Muscle layer of colon (tissue), 2 donors: ENCODE measurements around the gene SAMD4A.

Experiments
- H3K27ac ChIP-seq: one replicate; pipeline ENCODE4 v1.7.0; 2013; ENCODE audit warnings: low read depth, mild to moderate bottlenecking, low read length, moderate library complexity
- H3K27me3 ChIP-seq, 2 donors: one replicate each; pipeline ENCODE4 v1.7.0; 2013; ENCODE audit warnings: low read length in 2 of 2, mild to moderate bottlenecking in 2 of 2; ENCODE audit not compliant: insufficient read depth in 2 of 2, control insufficient read depth in 1 of 2
- H3K36me3 ChIP-seq: one replicate; pipeline ENCODE4 v1.7.0; 2013; ENCODE audit warnings: mild to moderate bottlenecking, low read length; ENCODE audit not compliant: insufficient read depth
- H3K4me1 ChIP-seq: one replicate; pipeline ENCODE4 v1.7.0; 2013; ENCODE audit warnings: mild to moderate bottlenecking, low read length; ENCODE audit not compliant: insufficient read depth
- H3K4me3 ChIP-seq, 2 donors: one replicate each; pipeline ENCODE4 v1.7.0; 2013; ENCODE audit warnings: low read length in 2 of 2, low read depth in 1 of 2, mild to moderate bottlenecking in 1 of 2, moderate library complexity in 1 of 2
- H3K9ac ChIP-seq: one replicate; pipeline ENCODE4 v1.7.0; 2013; ENCODE audit warnings: low read length
- H3K9me3 ChIP-seq: one replicate; pipeline ENCODE4 v1.7.0; 2013; ENCODE audit warnings: mild to moderate bottlenecking, low read length
- donor health status: abdominal sarcoma.
- donor health status: Adenocarcinoma of cecum.

SAMD4A gene

DNA sequence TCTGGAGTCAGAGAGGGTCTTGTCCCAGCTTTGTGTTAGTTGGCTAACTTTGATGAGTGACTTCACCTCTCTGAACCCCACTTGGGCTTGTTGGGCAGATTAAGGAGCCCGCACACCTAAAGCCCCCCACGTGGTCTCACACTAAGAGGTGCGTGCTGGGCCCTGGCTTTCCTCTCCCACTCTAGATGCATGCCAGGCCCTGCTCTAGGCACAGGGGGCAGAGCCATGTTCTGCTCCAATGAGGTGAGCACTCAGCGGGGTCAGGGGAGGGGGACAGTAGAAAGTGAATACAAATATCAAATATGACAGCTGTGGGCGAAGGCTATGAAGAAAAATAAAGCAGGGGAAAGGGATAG is 216.7 kb downstream of the SAMD4A start:
- no peak overlapping the region for H3K9ac ChIP-seq
- no peak overlapping the region for H3K27ac ChIP-seq
- no peak overlapping the region for H3K4me3 ChIP-seq

DNA sequence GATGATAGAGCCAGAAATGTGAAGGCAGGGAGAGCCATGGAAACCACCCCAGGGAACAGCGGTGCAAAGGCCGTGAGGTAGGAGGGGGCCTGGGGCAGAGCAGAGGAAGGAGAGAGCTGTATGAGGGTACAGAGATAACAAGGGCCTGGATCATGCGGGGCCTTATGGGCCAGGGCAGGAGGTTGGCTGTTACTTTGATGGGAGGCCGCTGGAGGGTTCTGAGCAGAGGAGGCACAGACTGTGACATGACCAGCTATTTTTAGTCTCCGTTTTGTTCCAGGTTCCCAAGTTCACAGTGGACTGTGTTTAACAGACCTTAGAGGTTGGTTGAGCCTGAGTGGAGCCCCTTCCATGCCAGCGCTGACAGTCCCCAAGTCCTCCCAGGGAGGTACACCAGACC is 217.1 kb downstream of the SAMD4A start:
- Histone ChIP-seq H3K9ac (no peak overlapping the region), H3K4me3 (no peak overlapping the region), H3K9me3 (no peaks in the 10 kb centered on the region), H3K4me1 (no peaks in the 10 kb centered on the region), H3K27ac (no peak overlapping the region), H3K36me3 (peaks cover 76% of the 10 kb centered on the region), H3K27me3 (no peaks in the 10 kb centered on the region)

More for the DNA sequence above, 216.7 kb downstream of the SAMD4A start:
- Histone ChIP-seq H3K9me3 (no peaks in the 10 kb centered on the region), H3K4me1 (no peaks in the 10 kb centered on the region), H3K27me3 (no peaks in the 10 kb centered on the region), H3K36me3 (peaks cover 76% of the 10 kb centered on the region)

DNA sequence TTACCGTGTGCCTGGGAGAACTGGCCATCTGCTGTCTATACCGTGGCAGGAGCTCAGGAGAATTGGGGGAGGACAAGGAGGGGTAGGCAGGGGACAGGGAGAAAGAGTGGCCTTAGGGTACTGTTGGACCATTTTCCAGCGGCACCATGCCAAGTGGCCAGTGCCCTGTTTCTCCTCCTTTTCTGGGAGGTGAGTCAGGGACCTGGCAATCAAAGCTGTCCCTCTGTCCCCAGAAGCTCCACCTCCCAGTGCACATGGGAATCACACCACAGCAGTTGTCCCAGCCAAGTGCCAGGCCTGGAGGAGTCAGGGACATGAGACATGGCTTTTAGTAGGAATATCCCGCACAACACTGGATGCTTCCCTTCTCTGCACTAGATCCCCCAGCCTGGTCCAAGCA is 217.7 kb downstream of the SAMD4A start:
- H3K9me3 ChIP-seq = no peaks in the 10 kb centered on the region
- H3K4me3 ChIP-seq = no peak overlapping the region
- H3K27me3 ChIP-seq = no peaks in the 10 kb centered on the region
- peaks cover 75% of the 10 kb centered on the region for H3K36me3 ChIP-seq
- H3K4me1 ChIP-seq = no peaks in the 10 kb centered on the region
- H3K27ac ChIP-seq = no peak overlapping the region
- H3K9ac ChIP-seq = no peak overlapping the region

DNA sequence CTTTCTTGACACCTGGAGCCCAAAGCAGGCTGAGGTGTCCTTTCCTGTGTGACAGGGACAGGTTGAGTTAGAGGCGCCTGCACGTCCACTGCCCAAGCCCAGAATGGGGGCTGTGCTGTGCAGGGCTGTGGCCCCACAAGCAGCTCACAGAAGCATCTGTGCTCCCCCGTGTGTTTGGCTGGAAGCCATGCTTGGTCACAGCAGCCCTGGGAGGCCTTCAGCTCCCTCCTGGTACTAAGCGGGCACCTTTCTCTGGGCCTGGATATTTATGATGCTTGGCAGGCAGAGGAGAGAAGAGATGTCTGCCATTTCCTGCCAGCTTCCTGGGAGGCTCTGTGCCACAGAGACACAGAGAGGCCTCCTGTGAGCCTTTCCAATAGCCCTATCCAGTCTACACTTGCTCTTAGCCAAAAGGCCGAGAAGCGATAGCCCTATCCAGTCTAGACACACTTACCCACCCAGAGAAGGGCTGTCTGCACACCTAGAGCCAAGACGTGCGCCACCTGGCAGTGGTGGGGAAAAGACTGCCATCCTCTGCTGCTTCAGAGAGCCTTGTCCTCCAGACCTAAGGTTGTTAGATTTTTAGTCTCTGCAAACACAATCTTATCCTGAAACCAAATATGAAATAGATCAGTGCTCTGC is 218.3 kb downstream of the SAMD4A start:
- Histone ChIP-seq H3K9ac (no peak overlapping the region), H3K27ac (no peak overlapping the region), H3K4me3 (no peak overlapping the region), H3K9me3 (no peaks in the 10 kb centered on the region), H3K36me3 (peaks cover 75% of the 10 kb centered on the region), H3K27me3 (no peaks in the 10 kb centered on the region), H3K4me1 (no peaks in the 10 kb centered on the region)

- Histone ChIP-seq H3K9ac (no peak overlapping the region), H3K4me1 (no peaks in the 10 kb centered on the region), H3K9me3 (no peaks in the 10 kb centered on the region), H3K27ac (no peak overlapping the region), H3K36me3 (peaks cover 76% of the 10 kb centered on the region), H3K27me3 (no peaks in the 10 kb centered on the region), H3K4me3 (no peak overlapping the region)
Measured at GRCh38 chr14:54785778-54786770, 219.1 kb downstream of the SAMD4A start.

GRCh38 chr14:54786838-54787237 is 219.9 kb downstream of the SAMD4A start:
- H3K4me3 ChIP-seq = no peak overlapping the region
- no peaks in the 10 kb centered on the region for H3K9me3 ChIP-seq
- no peak overlapping the region for H3K27ac ChIP-seq
- H3K9ac ChIP-seq = no peak overlapping the region
- H3K36me3 ChIP-seq = peaks cover 75% of the 10 kb centered on the region
- no peaks in the 10 kb centered on the region for H3K27me3 ChIP-seq
- no peaks in the 10 kb centered on the region for H3K4me1 ChIP-seq

- Histone ChIP-seq H3K27me3 (no peaks in the 10 kb centered on the region), H3K27ac (no peak overlapping the region), H3K9ac (no peak overlapping the region), H3K36me3 (peaks cover 75% of the 10 kb centered on the region), H3K4me3 (no peak overlapping the region), H3K9me3 (no peaks in the 10 kb centered on the region), H3K4me1 (no peaks in the 10 kb centered on the region)
Measured at GRCh38 chr14:54787261-54787660, 220.3 kb downstream of the SAMD4A start.

DNA sequence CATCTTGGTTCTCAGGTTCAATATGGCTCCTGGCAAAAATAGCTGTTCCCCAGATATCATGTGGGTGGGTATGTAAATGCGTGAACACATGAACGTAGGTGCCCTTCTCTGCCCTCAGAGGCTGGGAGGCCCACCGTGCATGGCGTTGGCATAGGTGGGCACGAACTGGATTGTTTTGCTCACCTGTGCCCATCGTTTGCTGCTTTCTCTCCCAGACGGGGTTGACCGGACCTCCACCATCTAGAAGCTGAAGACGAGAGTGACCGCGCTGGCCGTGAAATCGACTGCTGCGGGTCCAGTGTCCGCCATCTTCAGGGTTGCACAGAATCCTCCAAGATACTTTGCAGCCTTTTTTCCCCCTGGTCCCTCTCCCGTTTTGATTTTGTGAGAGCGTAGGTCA is 221.8 kb downstream of the SAMD4A start:
- no peaks in the 10 kb centered on the region for H3K4me1 ChIP-seq
- peaks cover 63% of the 10 kb centered on the region for H3K36me3 ChIP-seq
- no peak overlapping the region for H3K27ac ChIP-seq

GRCh38 chr14:54789166-54789565 is 222.2 kb downstream of the SAMD4A start:
- peaks cover 60% of the 10 kb centered on the region for H3K36me3 ChIP-seq
- H3K4me3 ChIP-seq = no peak overlapping the region
- H3K27me3 ChIP-seq = no peaks in the 10 kb centered on the region
- H3K9me3 ChIP-seq = no peaks in the 10 kb centered on the region
- no peaks in the 10 kb centered on the region for H3K4me1 ChIP-seq
- no peak overlapping the region for H3K9ac ChIP-seq
- no peak overlapping the region for H3K27ac ChIP-seq

More for the DNA sequence above, 221.8 kb downstream of the SAMD4A start:
- H3K9ac ChIP-seq = no peak overlapping the region
- no peaks in the 10 kb centered on the region for H3K9me3 ChIP-seq
- no peaks in the 10 kb centered on the region for H3K27me3 ChIP-seq
- no peak overlapping the region for H3K4me3 ChIP-seq

GRCh38 chr14:54789781-54790480 is 223.0 kb downstream of the SAMD4A start:
- Histone ChIP-seq H3K27me3 (no peaks in the 10 kb centered on the region), H3K36me3 (peaks cover 53% of the 10 kb centered on the region), H3K9ac (no peak overlapping the region), H3K4me1 (no peaks in the 10 kb centered on the region), H3K27ac (no peak overlapping the region), H3K4me3 (no peak overlapping the region), H3K9me3 (no peaks in the 10 kb centered on the region)

DNA sequence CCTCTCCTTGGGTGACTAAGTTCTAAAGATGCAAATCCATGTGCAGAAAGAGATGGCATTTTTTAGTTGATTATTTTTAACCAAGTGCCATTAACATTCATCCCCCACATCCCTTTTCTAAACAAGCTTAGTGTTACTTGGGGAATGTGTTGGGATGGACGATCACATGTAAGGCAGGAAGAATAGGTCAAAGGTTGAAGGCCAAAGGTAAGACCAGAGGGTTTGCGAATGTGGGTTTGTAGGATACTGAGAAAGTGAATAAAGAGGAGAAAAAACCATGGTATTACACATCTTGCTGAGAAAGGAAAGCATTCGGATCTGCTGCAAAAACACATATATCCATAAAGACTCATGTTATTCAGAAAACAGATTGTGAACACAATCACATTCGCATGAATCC is 224.1 kb downstream of the SAMD4A start:
- Histone ChIP-seq H3K27me3 (no peaks in the 10 kb centered on the region), H3K36me3 (peaks cover 43% of the 10 kb centered on the region), H3K9me3 (no peaks in the 10 kb centered on the region), H3K4me3 (no peak overlapping the region), H3K9ac (no peak overlapping the region), H3K27ac (no peak overlapping the region), H3K4me1 (no peaks in the 10 kb centered on the region)
